GM12873 (cell line): ENCODE measurements around the gene ITPK1.

Experiments used
- TF ChIP-seq, protein P1 (sequence below): IDR thresholded peaks from 2 replicates; pipeline ENCODE4 v1.5.1; 2012; ENCODE audit warnings: low read depth, mild to moderate bottlenecking, moderate library complexity, low read length, control low read depth; ENCODE audit not compliant: insufficient read depth; ENCODE audit errors: missing control alignments

Gene ITPK1

DNA sequence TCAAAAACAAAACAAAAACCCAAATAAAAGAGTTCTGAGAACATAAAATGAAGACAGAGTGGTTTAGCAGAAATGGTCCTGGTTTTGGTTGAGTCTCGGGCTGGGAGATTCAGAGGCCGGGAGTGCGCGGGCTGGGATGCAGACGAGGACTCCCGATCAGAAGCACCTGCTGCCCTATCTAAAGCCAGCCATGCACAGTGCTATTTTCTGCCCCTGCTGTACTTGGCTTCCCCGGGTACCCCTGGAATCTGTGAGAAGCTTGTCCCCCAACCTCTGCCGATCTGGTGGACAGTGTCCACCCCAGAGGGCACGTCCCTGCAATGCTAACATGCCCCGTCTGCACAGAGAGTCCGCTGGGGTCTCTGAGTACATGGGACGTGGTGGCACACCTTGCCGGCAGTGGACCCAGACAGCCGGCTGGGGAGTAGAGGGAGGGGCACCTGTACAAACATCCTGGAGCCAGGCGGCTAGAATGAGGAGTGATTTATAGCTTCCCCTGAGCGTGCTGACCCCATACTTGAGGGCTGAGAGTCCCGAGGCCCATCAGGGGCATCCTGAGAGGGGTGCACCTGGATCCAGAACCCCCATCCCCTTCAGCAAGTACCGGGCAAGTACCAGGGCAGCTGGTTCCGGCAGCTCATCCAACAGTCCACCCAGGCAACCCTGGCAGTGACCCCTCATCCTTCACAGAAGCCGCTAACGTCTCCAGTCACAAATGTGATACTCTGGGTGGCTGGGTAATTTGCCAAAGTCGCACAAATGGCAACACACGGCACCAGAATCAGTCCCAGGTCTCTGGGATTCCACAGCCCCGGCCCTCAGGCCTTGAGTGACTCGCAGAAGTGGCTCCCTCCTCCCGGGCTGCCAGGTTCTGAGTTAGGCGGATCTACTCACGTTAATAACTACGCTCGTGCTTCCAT lies 155.7 kb downstream of the ITPK1 start:
- TF ChIP-seq, protein P1, sequence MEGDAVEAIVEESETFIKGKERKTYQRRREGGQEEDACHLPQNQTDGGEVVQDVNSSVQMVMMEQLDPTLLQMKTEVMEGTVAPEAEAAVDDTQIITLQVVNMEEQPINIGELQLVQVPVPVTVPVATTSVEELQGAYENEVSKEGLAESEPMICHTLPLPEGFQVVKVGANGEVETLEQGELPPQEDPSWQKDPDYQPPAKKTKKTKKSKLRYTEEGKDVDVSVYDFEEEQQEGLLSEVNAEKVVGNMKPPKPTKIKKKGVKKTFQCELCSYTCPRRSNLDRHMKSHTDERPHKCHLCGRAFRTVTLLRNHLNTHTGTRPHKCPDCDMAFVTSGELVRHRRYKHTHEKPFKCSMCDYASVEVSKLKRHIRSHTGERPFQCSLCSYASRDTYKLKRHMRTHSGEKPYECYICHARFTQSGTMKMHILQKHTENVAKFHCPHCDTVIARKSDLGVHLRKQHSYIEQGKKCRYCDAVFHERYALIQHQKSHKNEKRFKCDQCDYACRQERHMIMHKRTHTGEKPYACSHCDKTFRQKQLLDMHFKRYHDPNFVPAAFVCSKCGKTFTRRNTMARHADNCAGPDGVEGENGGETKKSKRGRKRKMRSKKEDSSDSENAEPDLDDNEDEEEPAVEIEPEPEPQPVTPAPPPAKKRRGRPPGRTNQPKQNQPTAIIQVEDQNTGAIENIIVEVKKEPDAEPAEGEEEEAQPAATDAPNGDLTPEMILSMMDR = no peak

DNA sequence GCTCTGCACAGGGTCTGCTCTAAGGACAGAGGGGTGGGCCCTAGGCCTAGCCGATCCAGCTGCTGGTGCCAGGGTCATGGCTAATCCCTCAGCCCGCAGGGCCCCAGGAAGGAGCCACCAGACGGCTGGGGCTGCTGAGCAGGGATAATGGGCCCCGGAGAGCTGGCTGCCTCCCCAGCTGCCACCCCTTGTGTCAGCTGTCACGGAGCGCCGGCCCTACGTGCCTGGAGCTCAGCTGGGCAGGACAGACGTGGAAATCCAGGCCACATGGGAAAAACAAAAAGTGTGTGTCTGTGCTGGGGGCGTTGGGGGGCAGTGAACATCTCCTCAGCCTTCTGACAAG lies 156.6 kb downstream of the ITPK1 start:
- TF ChIP-seq, protein P1 = no peak

DNA sequence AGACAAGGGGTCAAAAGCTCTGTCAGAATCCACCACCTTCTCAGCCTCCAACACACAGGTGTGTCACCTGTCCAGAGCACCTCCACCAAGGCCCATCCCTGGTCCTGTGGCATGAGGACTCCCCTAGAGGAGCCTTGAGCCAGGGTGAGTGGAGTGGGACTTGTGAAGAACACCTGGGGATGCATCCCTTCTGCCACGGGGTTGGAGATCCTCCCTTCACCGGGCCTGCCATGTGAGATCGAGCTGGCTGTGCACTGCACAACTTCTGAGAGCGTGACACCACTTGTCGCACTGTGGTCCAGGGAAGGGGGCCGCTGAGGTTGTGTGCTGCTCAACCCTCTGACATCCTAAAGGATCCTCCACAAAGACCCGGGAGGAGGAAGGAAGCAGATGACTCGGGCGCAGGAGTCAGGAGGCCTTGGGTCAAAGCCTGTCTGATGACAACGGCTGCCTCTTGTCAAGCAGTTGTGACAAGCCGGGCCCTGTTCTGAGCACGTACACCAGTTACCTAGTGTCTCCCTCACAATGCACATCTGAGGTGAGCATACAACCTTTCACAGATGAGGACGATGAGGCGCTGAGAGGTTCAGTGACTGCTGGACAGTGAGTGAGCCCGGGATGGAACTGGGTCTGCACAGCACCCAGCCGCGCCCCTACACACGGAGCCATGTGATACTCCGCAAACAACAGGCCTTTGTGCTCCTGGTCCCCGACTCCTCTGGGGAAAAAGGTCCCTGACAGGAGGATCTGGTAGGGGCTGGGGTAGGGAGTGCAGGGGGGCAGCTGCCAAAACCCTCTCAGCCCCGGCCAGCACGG lies 157.1 kb downstream of the ITPK1 start:
- TF ChIP-seq, protein P1 = no peak

DNA sequence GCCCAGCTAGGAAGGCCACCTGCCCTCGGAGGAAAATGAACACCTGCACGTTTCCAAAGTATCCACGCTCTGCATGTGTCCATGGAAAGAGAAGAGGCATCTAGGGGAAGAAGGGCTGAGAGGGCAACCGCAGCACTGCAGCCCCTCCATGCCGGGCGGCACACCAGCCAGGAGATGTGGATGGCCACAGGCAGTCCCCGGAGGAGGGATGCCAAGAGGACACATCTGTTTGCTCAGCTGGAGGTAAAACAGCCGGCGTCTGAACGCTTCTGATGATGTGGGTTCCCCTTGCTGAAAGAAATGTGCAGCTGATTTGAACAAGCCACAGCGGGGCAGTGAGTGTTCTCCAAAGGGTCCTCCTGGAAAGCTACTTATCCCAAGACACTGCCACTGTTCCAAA lies 158.8 kb downstream of the ITPK1 start:
- TF ChIP-seq, protein P1 = no peak

DNA sequence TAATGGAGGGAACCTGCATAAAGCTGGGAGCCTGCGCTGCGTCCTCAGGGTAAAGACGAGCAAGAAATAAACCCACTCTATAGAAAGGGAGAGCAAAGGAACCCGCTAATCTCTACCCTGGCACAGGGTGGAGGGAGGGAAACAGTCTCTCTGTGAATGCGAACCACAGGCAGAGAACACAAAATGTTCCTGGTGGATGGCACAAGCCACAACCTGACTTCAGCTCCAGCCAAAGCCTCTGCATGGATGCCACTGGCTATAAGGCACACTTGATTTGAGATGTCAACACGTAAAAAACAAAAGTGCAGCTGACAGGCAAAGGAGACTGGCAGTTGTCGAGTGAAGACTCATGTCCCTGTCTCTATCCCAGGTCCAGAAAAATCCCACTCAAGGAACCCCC lies 160.3 kb downstream of the ITPK1 start:
- TF ChIP-seq, protein P1 = no peak

DNA sequence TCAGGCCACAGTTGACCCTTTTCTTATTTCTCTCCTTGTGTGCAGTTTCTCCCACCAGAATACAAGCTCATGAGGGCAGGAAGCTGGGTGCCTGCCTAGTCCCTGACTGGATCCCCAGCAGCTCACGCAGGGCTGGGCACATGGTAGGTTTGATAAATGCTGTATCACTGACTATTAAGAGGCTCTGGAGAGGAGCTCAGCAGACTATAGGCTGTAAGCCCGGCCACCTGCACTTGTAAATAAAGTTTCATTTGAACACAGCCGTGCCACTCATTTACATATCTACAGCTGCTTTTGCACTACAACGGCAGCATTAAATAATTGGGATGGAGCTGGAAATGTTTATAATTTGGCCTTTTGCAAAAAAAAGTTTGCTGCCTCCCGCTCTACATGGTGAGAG lies 160.8 kb downstream of the ITPK1 start:
- TF ChIP-seq, protein P1 = no peak

DNA sequence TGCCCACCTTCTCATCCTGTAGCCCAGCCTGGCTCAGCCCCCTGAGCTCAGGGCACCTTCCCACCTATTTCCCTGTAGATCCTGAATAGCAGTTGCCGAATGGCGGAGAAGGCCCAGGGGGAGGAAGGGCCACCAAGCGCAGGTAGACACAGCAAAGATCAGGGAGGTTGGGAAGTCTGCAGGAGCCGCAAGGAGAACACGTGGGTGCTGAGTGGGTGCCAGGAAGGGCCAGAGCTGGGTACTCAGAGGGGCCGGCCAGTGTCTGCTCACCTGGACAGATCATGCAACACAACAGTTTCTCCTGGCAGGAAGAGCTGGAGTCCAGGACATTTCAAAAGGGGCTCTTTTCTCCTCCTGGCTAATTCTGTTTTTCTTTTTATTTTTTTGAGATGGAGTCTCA lies 162.2 kb downstream of the ITPK1 start:
- TF ChIP-seq, protein P1 = no peak
